Activated CD4-positive, alpha-beta T cell treated with anti-CD3 and anti-CD28 coated beads for 36 hours (primary cell): Measurements from ENCODE around the gene PDIA5. TPM values are rescaled to one million over a fixed set of nuclear protein-coding genes. Genes with fewer than 3 reads are reported as not detected.
A peak's percentile ranks its signal among the peaks of the same experiment; 100 is the strongest.

ENCODE experiments used
- ATAC-seq: fragments of 200-7000 bp; cut with Tn5 transposase; one replicate; pipeline ENCODE4 v1.10.0; 2021; ENCODE audit warnings: mild to moderate bottlenecking, moderate library complexity
- CTCF ChIA-PET: fragments of 350-600 bp; sonication (Branson Sonifier 250); formaldehyde crosslinking; loops from one replicate; lab custom pipeline; 2021; ENCODE audit warnings: antibody characterized with exemption; lab: Charles Lee
- POLR2A ChIA-PET: fragments of 350-600 bp; sonication (Branson Sonifier 250); formaldehyde crosslinking; loops from one replicate; lab custom pipeline; 2021; ENCODE audit warnings: antibody characterized with exemption, inconsistent platforms; lab: Charles Lee
- DNase-seq: peaks from one replicate; pipeline ENCODE4 v3.0.0-alpha.2; 2020
- H3K27ac Mint-ChIP-seq: one replicate; pipeline ENCODE4 v1.8.0; 2021; ENCODE audit warnings: mixed read lengths
- H3K27me3 Mint-ChIP-seq: one replicate; pipeline ENCODE4 v1.8.0; 2021; ENCODE audit warnings: mixed read lengths
- H3K36me3 Mint-ChIP-seq: one replicate; pipeline ENCODE4 v1.8.0; 2021; ENCODE audit warnings: low read depth, mixed read lengths
- H3K4me1 Mint-ChIP-seq: one replicate; pipeline ENCODE4 v1.8.0; 2021; ENCODE audit warnings: mixed read lengths
- H3K4me3 Mint-ChIP-seq: one replicate; pipeline ENCODE4 v1.8.0; 2021; ENCODE audit warnings: mild to moderate bottlenecking, moderate library complexity, mixed read lengths
- H3K9me3 Mint-ChIP-seq: one replicate; pipeline ENCODE4 v1.8.0; 2021; ENCODE audit warnings: low read depth, mixed read lengths
- intact Hi-C, 2 experiments: fragments of 100-400 bp; cut with DNase I in 1 of 2; cut with micrococcal nuclease in 1 of 2; formaldehyde crosslinking; loops; one replicate each; pipeline versions ENCODE4 v1.14.2 to v1.15.1; 2022 to 2024; cut with DNase I, micrococcal nuclease
- microRNA-seq: library from miRNA; unstranded; fragments of <30 nt; microRNA quantifications from one replicate; pipeline ENCODE4 v1.2.0, GENCODE V29; 2021; ENCODE audit warnings: borderline replicate concordance
- total RNA-seq, 2 experiments: library from RNA; stranded (reverse); gene quantifications; one replicate each; pipeline ENCODE4 v1.2.3, GENCODE V29; 2021

PDIA5 gene
- total RNA-seq, 2 experiments from 2014 or later, result 19.5 to 20.7 TPM

GRCh38 chr3:123201223-123201556 is 134.4 kb downstream of the PDIA5 start:
- DNase-seq, result no peak
- POLR2A ChIA-PET, result interaction anchor here (0.6 to 1.0 kb wide), 3 partner anchors 47 to 404 kb away, joined by 3 to 7 read pairs (median 4); no protein-coding TSS in a partner anchor
- CTCF ChIA-PET, result interaction anchor here (1.0 to 1.4 kb wide), 2 partner anchors 10 to 18 kb away, joined by 3 to 5 read pairs; no protein-coding TSS in a partner anchor
- intact Hi-C loops, result loop anchor here (1.0 to 10.0 kb wide), 10 partner anchors 134 to 1854 kb away; partner anchors contain the start of genes HACD2 (in 2 of the 2), HSPBAP1 (in 2 of the 2), CCDC14 (in 1 of the 2) and EAF2 (in 1 of the 2)
- Mint-ChIP-seq H3K27me3 (no peaks in the 10 kb centered on the region), H3K27ac (peak overlapping the region; percentile 97), H3K36me3 (peaks cover 5% of the 10 kb centered on the region), H3K9me3 (peaks cover 3% of the 10 kb centered on the region), H3K4me3 (peak overlapping the region; percentile 96), H3K4me1 (peaks cover 28% of the 10 kb centered on the region)
- no peak for ATAC-seq

GRCh38 chr3:123201557-123202427 is 135.0 kb downstream of the PDIA5 start, which contains the start of gene SEC22A:
Gene SEC22A, plus strand, starts transcription at chr3:123201943. Its CDS starts 7,275 bp downstream, at chr3:123209218.
- DNase-seq (peak; percentile 98), ATAC-seq (peak; percentile 99)
- Mint-ChIP-seq H3K4me1 (peaks cover 28% of the 10 kb centered on the region), H3K4me3 (peak within 1 kb of the TSS; percentile 96), H3K9me3 (peaks cover 3% of the 10 kb centered on the region), H3K27me3 (no peaks in the 10 kb centered on the region), H3K36me3 (peaks cover 5% of the 10 kb centered on the region), H3K27ac (peak within 1 kb of the TSS; percentile 97)
- ChIA-PET CTCF (interaction anchor here (0.7 to 1.4 kb wide), 3 partner anchors 9 to 522 kb away, joined by 3 to 5 read pairs (median 3); no protein-coding TSS in a partner anchor), POLR2A (interaction anchor here (0.6 to 1.0 kb wide), 4 partner anchors 9 to 404 kb away, joined by 3 to 7 read pairs (median 6); no protein-coding TSS in a partner anchor)
- intact Hi-C loops, result loop anchor here (1.0 to 10.0 kb wide), 10 partner anchors 134 to 1853 kb away; partner anchors contain the start of genes HACD2 (in 2 of the 2), HSPBAP1 (in 2 of the 2), CCDC14 (in 1 of the 2) and EAF2 (in 1 of the 2)

DNA sequence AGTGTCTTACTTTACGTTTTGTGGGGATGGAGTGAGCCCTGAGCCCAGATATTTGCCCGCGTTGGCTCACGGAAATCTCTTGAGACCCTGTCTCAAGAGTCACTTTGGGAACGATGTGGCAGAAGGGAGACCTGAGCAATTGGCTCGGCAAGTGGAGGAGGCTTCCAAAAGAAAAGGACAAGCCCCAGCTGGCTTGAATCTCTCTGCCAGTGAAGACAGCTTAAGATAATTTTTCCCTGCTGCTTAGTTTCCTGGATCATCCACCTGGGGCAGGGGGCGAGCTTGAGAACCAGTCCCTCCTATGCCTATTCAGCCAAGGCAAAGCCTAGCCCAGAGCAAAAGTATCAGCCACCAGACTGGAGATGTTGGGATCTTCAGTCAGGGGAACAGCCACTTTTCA is 135.6 kb downstream of the PDIA5 start:
- CTCF ChIA-PET, result interaction anchor here (0.7 to 1.4 kb wide), 2 partner anchors 8 to 384 kb away, joined by 3 to 5 read pairs; no protein-coding TSS in a partner anchor
- H3K4me3 Mint-ChIP-seq, result peak overlapping the region; percentile 96
- H3K27ac Mint-ChIP-seq, result peak overlapping the region; percentile 97
- peaks cover 3% of the 10 kb centered on the region for H3K9me3 Mint-ChIP-seq
- no peaks in the 10 kb centered on the region for H3K27me3 Mint-ChIP-seq
- H3K4me1 Mint-ChIP-seq, result peaks cover 30% of the 10 kb centered on the region
- intact Hi-C loops, result loop anchor here (5.0 to 10.0 kb wide), 5 partner anchors 410 to 1852 kb away; partner anchors contain the start of genes FAM162A (in 1 of the 2), HEG1 (in 1 of the 2), HSPBAP1 (in 1 of the 2) and KPNA1 (in 1 of the 2)
- POLR2A ChIA-PET, result no interaction called here
- ATAC-seq (no peak), DNase-seq (peak; percentile 13)
- peaks cover 2% of the 10 kb centered on the region for H3K36me3 Mint-ChIP-seq

Small RNAs within 50 kb of the gene (microRNA-seq; reads per million reads assigned to microRNA genes)
- gene MIR7110, result not detected

Other genes starting within 250 kb of the PDIA5 start
- not detected for gene SEMA5B, start 39.3 kb upstream of the PDIA5 start, total RNA-seq
- 10 to 100 TPM; 13.2 to 16.3 TPM for gene SEC22A, start 134.9 kb downstream of the PDIA5 start, total RNA-seq